OCI-LY7 (cell line): ENCODE results near the gene KAT6B. TPM values are rescaled to one million over a fixed set of nuclear protein-coding genes. Genes with fewer than 3 reads are reported as not detected.

ENCODE experiments used
- BruUV-seq: library from RNA; stranded (reverse); fragments of 400-500 nt; replicated peaks from 2 replicates; lab custom pipeline; 2021; lab: Mats Ljungman, UMichigan
- CTCF ChIA-PET: fragments of 300-600 bp; sonication (Branson Sonifier 250); formaldehyde crosslinking; loops from one replicate; lab custom pipeline; 2022; ENCODE audit warnings: antibody characterized with exemption; ENCODE audit not compliant: unreplicated experiment; lab: Charles Lee
- POLR2A ChIA-PET: fragments of 300-600 bp; sonication (Branson Sonifier 250); formaldehyde crosslinking; loops from one replicate; lab custom pipeline; 2022; ENCODE audit warnings: antibody characterized with exemption; lab: Charles Lee
- DNase-seq: peaks from one replicate; pipeline ENCODE4 v3.0.0-alpha.2; 2015; ENCODE audit warnings: low spot score
- H2AFZ ChIP-seq: fragments of 200-600 bp; sonication (generic), shearing (Covaris generic); 2 replicates; pipeline ENCODE4 v1.6.1; 2014; ENCODE audit warnings: mild to moderate bottlenecking, antibody characterized with exemption, low read length, moderate library complexity
- H3K27ac ChIP-seq: fragments of 200-600 bp; sonication (generic); 2 replicates; pipeline ENCODE4 v1.5.1; 2014; ENCODE audit warnings: mixed run types, low read depth, mild to moderate bottlenecking, moderate library complexity, low read length, inconsistent platforms; ENCODE audit not compliant: poor library complexity, severe bottlenecking
- H3K36me3 ChIP-seq: fragments of 200-600 bp; sonication (generic); 2 replicates; pipeline ENCODE4 v1.6.1; 2014; ENCODE audit warnings: mild to moderate bottlenecking, antibody characterized with exemption, low read length, moderate library complexity, mixed read lengths; ENCODE audit not compliant: insufficient read depth
- H3K4me1 ChIP-seq: fragments of 200-600 bp; sonication (generic); 2 replicates; pipeline ENCODE4 v1.5.1; 2014; ENCODE audit warnings: mild to moderate bottlenecking, low read length; ENCODE audit not compliant: insufficient read depth, poor library complexity, severe bottlenecking
- H3K4me2 ChIP-seq: fragments of 200-600 bp; sonication (generic); 2 replicates; pipeline ENCODE4 v1.6.1; 2014; ENCODE audit warnings: mild to moderate bottlenecking, low read length
- H3K4me3 ChIP-seq: fragments of 200-600 bp; sonication (generic); 2 replicates; pipeline ENCODE4 v1.5.1; 2014; ENCODE audit warnings: mild to moderate bottlenecking, low read depth, low read length; ENCODE audit not compliant: poor library complexity, severe bottlenecking
- H3K79me2 ChIP-seq: fragments of 200-600 bp; sonication (generic); 2 replicates; pipeline ENCODE4 v1.6.1; 2016; ENCODE audit warnings: low read depth, mild to moderate bottlenecking, low read length, moderate library complexity, mixed read lengths; ENCODE audit not compliant: insufficient read depth
- H3K9me2 ChIP-seq: fragments of 200-600 bp; sonication (generic); 2 replicates; pipeline ENCODE4 v1.6.1; 2016; ENCODE audit warnings: mild to moderate bottlenecking, low read length, mixed read lengths; ENCODE audit not compliant: insufficient read depth
- H3K9me3 ChIP-seq: fragments of 200-600 bp; sonication (generic); 2 replicates; pipeline ENCODE4 v1.6.1; 2014; ENCODE audit warnings: mild to moderate bottlenecking, mixed run types, low read length, mixed read lengths
- H4K20me1 ChIP-seq: fragments of 200-600 bp; sonication (generic); 2 replicates; pipeline ENCODE4 v1.6.1; 2014; ENCODE audit warnings: mild to moderate bottlenecking, antibody characterized with exemption, low read length, moderate library complexity, mixed read lengths; ENCODE audit not compliant: insufficient read depth
- CTCF ChIP-seq: fragments of 200-600 bp; sonication (generic); conservative IDR thresholded peaks from 2 replicates; pipeline ENCODE4 v1.5.1; 2014; ENCODE audit warnings: mild to moderate bottlenecking, antibody characterized with exemption, low read length, moderate library complexity, mixed read lengths
- EZH2phosphoT487 ChIP-seq: fragments of 200-600 bp; sonication (generic); IDR thresholded peaks from 2 replicates; pipeline ENCODE4 v1.6.1; 2018; ENCODE audit warnings: low read depth, borderline replicate concordance, mild to moderate bottlenecking, mixed run types, antibody characterized with exemption, low read length, moderate library complexity, mixed read lengths
- intact Hi-C: fragments of 100-400 bp; cut with micrococcal nuclease; formaldehyde crosslinking; loops from one replicate; pipeline ENCODE4 v1.10.0; 2022; ENCODE audit not compliant: unreplicated experiment
- total RNA-seq, 2 experiments: library from RNA; depleted of rRNA in 1 of 2; stranded (reverse); fragments of >200 nt in 1 of 2; shearing (Covaris generic) in 1 of 2; gene quantifications; 2 replicates each; pipeline ENCODE4 v1.2.3, GENCODE V29; 2014 to 2022

KAT6B gene
- total RNA-seq, 2 experiments from 2014 or later: 20.8 to 40.8 TPM

GRCh38 chr10:74822101-74822500 is 4.3 kb upstream of the KAT6B start:
- H3K9me3 ChIP-seq: peaks cover 6% of the 10 kb centered on the region
- H4K20me1 ChIP-seq: no peaks in the 10 kb centered on the region
- peaks cover 1% of the 10 kb centered on the region; the same call in 1 of the 2 replicates for H3K79me2 ChIP-seq
- ChIA-PET CTCF (no interaction called here), POLR2A (interaction anchor here (1.1 kb wide), 1 partner anchor 26 kb away, joined by 4 read pairs; no protein-coding TSS in a partner anchor)
- no peaks in the 10 kb centered on the region for H3K36me3 ChIP-seq
- no peaks in the 10 kb centered on the region for H3K9me2 ChIP-seq
- TF ChIP-seq EZH2phosphoT487: no peak
- no peak for TF ChIP-seq CTCF
- H2AFZ ChIP-seq: no peak overlapping the region
- no peak overlapping the region for H3K4me2 ChIP-seq
- DNase-seq: no peak
- BruUV-seq: no TSS peak
- H3K27ac ChIP-seq: no peak overlapping the region
- peaks cover 14% of the 10 kb centered on the region for H3K4me1 ChIP-seq
- intact Hi-C loops: loop anchor here (10.0 kb wide), 2 partner anchors 193 to 237 kb away; no protein-coding TSS in a partner anchor
- H3K4me3 ChIP-seq: no peak overlapping the region

- Histone ChIP-seq H4K20me1 (no peaks in the 10 kb centered on the region), H3K4me1 (peaks cover 18% of the 10 kb centered on the region), H3K9me3 (peaks cover under 1% of the 10 kb centered on the region), H3K27ac (no peak overlapping the region), H3K36me3 (no peaks in the 10 kb centered on the region), H3K4me2 (no peak overlapping the region), H3K9me2 (no peaks in the 10 kb centered on the region), H2AFZ (no peak overlapping the region), H3K79me2 (peaks cover 6% of the 10 kb centered on the region; the same call in 1 of the 2 replicates), H3K4me3 (no peak overlapping the region)
- POLR2A ChIA-PET: interaction anchor here (0.9 to 1.2 kb wide), 2 partner anchors 10 to 199 kb away, joined by 3 to 5 read pairs; no protein-coding TSS in a partner anchor
- no peak for DNase-seq
- no TSS peak for BruUV-seq
- CTCF ChIA-PET: interaction anchor here (1.0 kb wide), 1 partner anchor 27 kb away, joined by 5 read pairs; no protein-coding TSS in a partner anchor
- intact Hi-C loops: loop anchor here (10.0 kb wide), 2 partner anchors 192 to 238 kb away; no protein-coding TSS in a partner anchor
- TF ChIP-seq EZH2phosphoT487 (no peak), CTCF (no peak)
Observed at GRCh38 chr10:74822521-74823089, 3.8 kb upstream of the KAT6B start.

- peak overlapping the region; percentile 80 for H3K4me3 ChIP-seq
- intact Hi-C loops: loop anchor here (1.0 to 10.0 kb wide), 3 partner anchors 84 to 239 kb away; no protein-coding TSS in a partner anchor
- no peak for DNase-seq
- H3K36me3 ChIP-seq: no peaks in the 10 kb centered on the region
- no peaks in the 10 kb centered on the region for H3K9me2 ChIP-seq
- H3K4me1 ChIP-seq: peaks cover 23% of the 10 kb centered on the region
- peaks cover 16% of the 10 kb centered on the region for H3K79me2 ChIP-seq
- ChIA-PET POLR2A (interaction anchor here (1.2 kb wide), 2 partner anchors 8 to 31 kb away, joined by 4 to 5 read pairs; no protein-coding TSS in a partner anchor), CTCF (interaction anchor here (1.4 kb wide), 1 partner anchor 84 kb away, joined by 3 read pairs; no protein-coding TSS in a partner anchor)
- peak overlapping the region; percentile 78 for H3K4me2 ChIP-seq
- H2AFZ ChIP-seq: peak overlapping the region; percentile 78; the same call in 1 of the 2 replicates
- no TSS peak for BruUV-seq
- no peaks in the 10 kb centered on the region for H4K20me1 ChIP-seq
- TF ChIP-seq CTCF (no peak), EZH2phosphoT487 (no peak)
- H3K9me3 ChIP-seq: no peaks in the 10 kb centered on the region
- no peak overlapping the region for H3K27ac ChIP-seq
Observed at GRCh38 chr10:74823791-74824183, 2.6 kb upstream of the KAT6B start.
